Stimulated activated CD8-positive, alpha-beta memory T cell treated with anti-CD3 and anti-CD28 coated beads, Interleukin-12 subunit alpha, Interleukin-12 subunit beta, amount 100 ng/mL, for 1 hour (primary cell): ENCODE results near the gene MCM9.
"Not testable (repeated sequence)": the region's sequence is repeated elsewhere in the genome, so short reads cannot be mapped to it uniquely, and the experiment has no call there.

ENCODE experiments used
- DNase-seq: peaks from one replicate; pipeline ENCODE4 v3.0.0-alpha.2; 2020; ENCODE audit warnings: low read depth

The MCM9 gene

GRCh38 chr6:118893064-118893806 is 41.7 kb downstream of the MCM9 start:
- DNase-seq = peak; percentile 18

- DNase-seq = no peak
These were observed 42.5 kb downstream of the MCM9 start for GRCh38 chr6:118892355-118892991.

GRCh38 chr6:118890997-118891790 is 43.8 kb downstream of the MCM9 start:
- no peak for DNase-seq

- DNase-seq = no peak
These were observed 45.8 kb downstream of the MCM9 start for GRCh38 chr6:118889163-118889562.

- no peak for DNase-seq
These were observed 48.3 kb downstream of the MCM9 start for GRCh38 chr6:118886641-118887040.

GRCh38 chr6:118882314-118882905 is 52.5 kb downstream of the MCM9 start:
- DNase-seq = no peak

GRCh38 chr6:118881440-118882313 is 53.3 kb downstream of the MCM9 start:
- no peak for DNase-seq

GRCh38 chr6:118877806-118878205 is 57.2 kb downstream of the MCM9 start:
- DNase-seq = no peak

GRCh38 chr6:118876814-118877213 is 58.1 kb downstream of the MCM9 start:
- no peak for DNase-seq

GRCh38 chr6:118876198-118876597 is 58.8 kb downstream of the MCM9 start:
- no peak for DNase-seq

GRCh38 chr6:118875672-118876071 is 59.3 kb downstream of the MCM9 start:
- DNase-seq = no peak

- DNase-seq = no peak
These were observed 61.7 kb downstream of the MCM9 start for GRCh38 chr6:118873239-118873638.

GRCh38 chr6:118872726-118873125 is 62.2 kb downstream of the MCM9 start:
- DNase-seq = no peak

GRCh38 chr6:118872318-118872717 is 62.6 kb downstream of the MCM9 start:
- DNase-seq = no peak

- no peak for DNase-seq
These were observed 63.6 kb downstream of the MCM9 start for GRCh38 chr6:118871331-118871730.

- DNase-seq = no peak
These were observed 64.9 kb downstream of the MCM9 start for GRCh38 chr6:118869894-118870589.

- DNase-seq = no peak
These were observed 65.6 kb downstream of the MCM9 start for GRCh38 chr6:118869350-118869749.

- not testable (repeated sequence) for DNase-seq
These were observed 66.1 kb downstream of the MCM9 start for GRCh38 chr6:118868901-118869300.

GRCh38 chr6:118867181-118867580 is 67.8 kb downstream of the MCM9 start:
- no peak for DNase-seq

GRCh38 chr6:118865100-118865391 is 69.9 kb downstream of the MCM9 start:
- DNase-seq = no peak
